Choroid plexus epithelial cell (primary cell): ENCODE results near the gene ARG2.

Experiments
- DNase-seq: peaks from one replicate; pipeline ENCODE4 v3.0.0-alpha.2; 2010; ENCODE audit warnings: low read depth
- H3K4me3 ChIP-seq: 2 replicates; pipeline ENCODE4 v1.5.1; 2011; ENCODE audit warnings: low read depth, mild to moderate bottlenecking, control low read depth, low read length, moderate library complexity
- TF ChIP-seq, protein P1 (sequence below): conservative IDR thresholded peaks from 2 replicates; pipeline ENCODE4 v1.5.1; 2011; ENCODE audit warnings: low read depth, mild to moderate bottlenecking, control low read depth, inconsistent platforms, low read length, moderate library complexity

The ARG2 gene

DNA sequence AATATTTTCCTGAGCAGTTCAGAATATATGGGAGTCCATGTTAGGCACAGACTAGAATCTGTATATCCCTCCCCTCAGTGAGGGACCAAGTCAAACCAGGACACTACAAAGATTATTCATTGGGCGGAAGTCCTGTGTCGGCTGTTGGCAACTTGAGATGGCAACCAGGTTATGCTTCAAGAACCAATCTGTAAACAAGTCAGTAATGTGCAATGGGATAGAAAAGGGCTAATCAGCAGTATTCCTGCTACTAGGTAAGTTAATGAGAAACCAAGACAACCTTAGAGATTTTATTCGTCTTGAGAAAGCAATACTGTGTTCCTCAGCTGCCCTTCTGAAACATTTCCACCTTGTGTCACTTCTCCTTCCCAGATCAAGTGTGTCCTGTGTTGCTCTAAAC lies 26.4 kb downstream of the ARG2 start:
- TF ChIP-seq, protein P1, sequence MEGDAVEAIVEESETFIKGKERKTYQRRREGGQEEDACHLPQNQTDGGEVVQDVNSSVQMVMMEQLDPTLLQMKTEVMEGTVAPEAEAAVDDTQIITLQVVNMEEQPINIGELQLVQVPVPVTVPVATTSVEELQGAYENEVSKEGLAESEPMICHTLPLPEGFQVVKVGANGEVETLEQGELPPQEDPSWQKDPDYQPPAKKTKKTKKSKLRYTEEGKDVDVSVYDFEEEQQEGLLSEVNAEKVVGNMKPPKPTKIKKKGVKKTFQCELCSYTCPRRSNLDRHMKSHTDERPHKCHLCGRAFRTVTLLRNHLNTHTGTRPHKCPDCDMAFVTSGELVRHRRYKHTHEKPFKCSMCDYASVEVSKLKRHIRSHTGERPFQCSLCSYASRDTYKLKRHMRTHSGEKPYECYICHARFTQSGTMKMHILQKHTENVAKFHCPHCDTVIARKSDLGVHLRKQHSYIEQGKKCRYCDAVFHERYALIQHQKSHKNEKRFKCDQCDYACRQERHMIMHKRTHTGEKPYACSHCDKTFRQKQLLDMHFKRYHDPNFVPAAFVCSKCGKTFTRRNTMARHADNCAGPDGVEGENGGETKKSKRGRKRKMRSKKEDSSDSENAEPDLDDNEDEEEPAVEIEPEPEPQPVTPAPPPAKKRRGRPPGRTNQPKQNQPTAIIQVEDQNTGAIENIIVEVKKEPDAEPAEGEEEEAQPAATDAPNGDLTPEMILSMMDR = no peak
- no peak for DNase-seq
- H3K4me3 ChIP-seq = no peak overlapping the region

DNA sequence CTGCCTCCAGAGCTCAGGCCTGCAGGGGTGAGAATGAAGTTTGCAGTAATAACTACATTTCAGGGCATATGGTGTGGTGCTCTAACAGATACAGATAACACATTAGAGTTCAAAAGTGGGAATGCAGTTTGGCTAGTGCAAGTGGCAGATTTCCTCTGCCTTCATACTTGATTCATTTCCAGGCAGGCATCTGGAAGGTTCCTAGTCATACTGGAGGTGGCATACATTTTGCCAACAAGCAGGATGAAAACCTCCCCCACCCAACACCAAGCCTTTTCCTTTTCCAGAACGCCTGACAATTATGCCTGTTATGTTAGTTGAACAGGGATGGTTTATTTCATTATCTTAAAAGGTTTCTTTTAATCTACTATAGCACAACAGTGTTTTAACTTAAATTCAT lies 30.4 kb downstream of the ARG2 start:
- DNase-seq = no peak

DNA sequence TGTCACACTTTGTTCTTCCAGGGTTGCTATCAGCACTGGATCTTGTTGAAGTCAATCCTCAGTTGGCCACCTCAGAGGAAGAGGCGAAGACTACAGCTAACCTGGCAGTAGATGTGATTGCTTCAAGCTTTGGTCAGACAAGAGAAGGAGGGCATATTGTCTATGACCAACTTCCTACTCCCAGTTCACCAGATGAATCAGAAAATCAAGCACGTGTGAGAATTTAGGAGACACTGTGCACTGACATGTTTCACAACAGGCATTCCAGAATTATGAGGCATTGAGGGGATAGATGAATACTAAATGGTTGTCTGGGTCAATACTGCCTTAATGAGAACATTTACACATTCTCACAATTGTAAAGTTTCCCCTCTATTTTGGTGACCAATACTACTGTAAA lies 31.0 kb downstream of the ARG2 start:
- TF ChIP-seq, protein P1 = no peak
- peak; percentile 78 for DNase-seq
- H3K4me3 ChIP-seq = no peak overlapping the region

More for the DNA sequence above, 30.4 kb downstream of the ARG2 start:
- no peak overlapping the region for H3K4me3 ChIP-seq
- TF ChIP-seq, protein P1 = no peak

DNA sequence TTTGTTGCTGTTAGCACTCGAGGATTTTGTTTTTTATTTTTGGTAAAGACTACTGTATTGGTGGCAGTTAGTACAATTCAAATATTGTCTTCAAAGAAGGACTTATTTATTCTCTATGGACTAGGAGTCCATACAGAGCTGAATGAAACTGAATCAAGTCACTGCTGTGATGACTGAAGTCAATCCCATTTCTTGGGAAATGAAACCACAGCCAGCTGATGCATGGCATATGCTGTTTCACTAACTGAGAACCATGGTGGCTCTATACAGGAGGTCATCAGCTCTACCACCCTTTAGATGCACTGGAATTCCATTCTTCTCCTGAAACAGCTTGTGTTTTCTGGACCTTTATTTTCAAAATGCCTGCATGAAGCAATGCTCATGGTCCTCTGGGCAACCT lies 32.5 kb downstream of the ARG2 start:
- H3K4me3 ChIP-seq = no peak overlapping the region
- TF ChIP-seq, protein P1 = no peak
- DNase-seq = no peak

DNA sequence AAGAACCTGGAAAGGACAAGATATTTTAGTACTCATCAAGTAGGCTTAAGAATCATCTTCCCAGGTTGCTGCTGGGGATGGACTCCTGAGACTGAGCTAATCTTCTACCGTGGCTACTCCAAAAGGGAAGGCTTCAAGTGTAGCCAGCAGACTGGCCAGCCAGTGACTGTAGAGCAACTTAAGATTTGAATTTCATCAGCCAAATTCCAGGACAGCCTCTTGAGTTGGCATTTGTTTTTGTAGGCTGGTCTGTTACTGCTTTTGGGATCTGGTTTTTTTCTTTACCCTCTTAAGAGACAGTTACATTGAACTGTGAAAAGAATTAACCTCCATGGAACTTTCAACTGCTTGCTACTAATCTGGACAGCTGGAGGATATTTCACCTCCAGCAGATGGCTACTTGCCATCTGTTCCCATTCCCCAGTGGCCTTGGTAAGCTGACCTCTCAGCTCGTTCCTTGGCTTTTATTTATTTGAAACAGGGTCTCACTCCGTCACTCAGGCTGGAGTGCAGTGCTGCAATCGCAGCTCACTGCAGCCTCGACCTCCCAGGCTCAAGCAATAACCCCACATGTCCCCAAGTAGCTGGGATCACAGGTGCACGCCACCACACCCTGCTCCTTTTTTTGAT lies 34.0 kb downstream of the ARG2 start:
- peak; percentile 40 for DNase-seq
- TF ChIP-seq, protein P1 = no peak
- H3K4me3 ChIP-seq = no peak overlapping the region

DNA sequence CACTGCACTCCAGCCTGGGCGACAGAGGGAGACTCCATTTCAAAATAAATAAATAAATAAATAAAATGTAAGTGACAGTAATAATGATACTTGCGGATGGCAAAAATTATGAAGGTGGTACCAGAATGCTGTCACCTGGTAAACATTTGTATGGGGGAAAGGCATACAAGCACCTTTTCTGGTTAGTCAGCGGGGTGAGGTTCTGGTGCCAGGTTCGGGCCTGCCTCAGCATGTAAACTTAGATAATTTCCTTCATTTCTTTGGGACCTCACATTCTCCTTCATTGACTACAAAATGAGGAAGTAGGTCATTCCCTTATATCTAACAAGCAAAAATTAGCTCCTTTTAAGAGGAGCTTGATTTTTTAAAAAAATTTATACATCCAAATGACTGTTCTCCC lies 43.9 kb downstream of the ARG2 start:
- DNase-seq = no peak
- TF ChIP-seq, protein P1 = no peak
- no peak overlapping the region for H3K4me3 ChIP-seq

DNA sequence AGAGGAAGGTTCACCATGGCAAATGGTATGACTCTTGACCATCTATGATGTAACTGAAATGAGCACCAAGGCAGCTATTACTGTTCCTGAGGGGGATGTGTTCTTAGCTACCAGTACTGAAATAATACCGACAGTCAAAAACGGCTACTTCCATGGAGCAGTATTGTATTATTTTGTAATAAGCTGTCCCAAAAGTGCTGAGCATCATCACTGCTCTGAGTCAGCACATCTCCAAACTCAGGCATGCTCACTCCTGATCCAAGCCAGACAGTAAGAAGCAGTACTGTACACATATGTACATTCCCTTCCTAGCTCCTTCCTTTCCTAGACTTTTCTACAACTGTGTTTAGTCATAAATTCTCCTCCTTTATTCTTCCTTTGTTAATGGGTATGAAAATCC lies 46.1 kb downstream of the ARG2 start:
- DNase-seq = peak; percentile 67
- TF ChIP-seq, protein P1 = no peak
- H3K4me3 ChIP-seq = no peak overlapping the region
